ENCODE results near the gene ZYX.

DNA sequence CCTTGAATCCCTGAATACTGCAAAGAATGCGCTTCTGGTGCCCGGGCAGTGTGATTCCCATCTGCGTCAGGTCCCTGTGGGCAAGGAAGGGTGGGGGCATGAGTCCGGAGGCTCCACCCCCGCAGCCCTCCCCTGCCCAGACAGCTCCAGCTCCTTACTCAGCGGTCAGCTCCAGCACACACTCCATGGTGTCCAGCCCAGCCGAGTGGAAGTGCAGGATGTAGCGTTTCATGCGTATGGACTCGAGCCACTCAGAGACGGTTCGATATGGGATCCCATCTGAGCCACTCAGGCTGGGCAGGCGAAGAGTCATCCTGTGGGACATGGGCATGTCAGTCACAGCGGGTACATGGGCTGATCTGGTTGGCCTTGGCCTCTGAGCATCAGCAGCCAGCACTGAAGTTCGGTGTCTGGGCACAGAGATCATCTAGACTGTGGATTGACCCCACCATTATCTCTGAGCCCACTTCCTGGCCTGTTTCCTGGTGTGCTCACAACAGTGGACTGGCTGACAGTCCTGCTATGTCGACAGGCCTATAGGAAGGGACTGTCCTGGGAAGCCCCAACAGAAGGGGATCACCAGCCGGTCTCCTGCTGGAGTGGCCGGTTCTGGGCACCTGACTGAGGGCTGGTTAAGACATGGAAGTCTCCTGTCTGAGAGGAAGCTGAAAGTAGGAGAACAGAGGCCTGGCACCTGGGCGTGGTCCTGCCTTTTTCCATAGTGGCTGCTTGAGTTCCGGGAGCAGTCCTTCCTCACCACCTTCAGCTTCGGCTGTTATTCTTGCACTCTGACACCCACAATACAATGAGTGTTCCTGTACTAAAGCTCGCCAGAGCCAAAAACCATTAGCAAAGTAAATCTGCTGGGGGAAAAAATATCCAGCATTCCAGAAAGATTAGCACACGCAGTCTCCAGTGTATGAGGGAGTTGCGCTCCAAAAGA is 10.6 kb downstream of the ZYX start:
- TF ChIP-seq, protein P1, sequence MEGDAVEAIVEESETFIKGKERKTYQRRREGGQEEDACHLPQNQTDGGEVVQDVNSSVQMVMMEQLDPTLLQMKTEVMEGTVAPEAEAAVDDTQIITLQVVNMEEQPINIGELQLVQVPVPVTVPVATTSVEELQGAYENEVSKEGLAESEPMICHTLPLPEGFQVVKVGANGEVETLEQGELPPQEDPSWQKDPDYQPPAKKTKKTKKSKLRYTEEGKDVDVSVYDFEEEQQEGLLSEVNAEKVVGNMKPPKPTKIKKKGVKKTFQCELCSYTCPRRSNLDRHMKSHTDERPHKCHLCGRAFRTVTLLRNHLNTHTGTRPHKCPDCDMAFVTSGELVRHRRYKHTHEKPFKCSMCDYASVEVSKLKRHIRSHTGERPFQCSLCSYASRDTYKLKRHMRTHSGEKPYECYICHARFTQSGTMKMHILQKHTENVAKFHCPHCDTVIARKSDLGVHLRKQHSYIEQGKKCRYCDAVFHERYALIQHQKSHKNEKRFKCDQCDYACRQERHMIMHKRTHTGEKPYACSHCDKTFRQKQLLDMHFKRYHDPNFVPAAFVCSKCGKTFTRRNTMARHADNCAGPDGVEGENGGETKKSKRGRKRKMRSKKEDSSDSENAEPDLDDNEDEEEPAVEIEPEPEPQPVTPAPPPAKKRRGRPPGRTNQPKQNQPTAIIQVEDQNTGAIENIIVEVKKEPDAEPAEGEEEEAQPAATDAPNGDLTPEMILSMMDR (IDR thresholded peaks at IDR 0.05), result no peak
- no peak for TF ChIP-seq EZH2 (IDR thresholded peaks at IDR 0.05; ENCODE audit: borderline replicate concordance, insufficient read depth, low read depth, low read length, poor library complexity, severe bottlenecking)
